Subcutaneous adipose tissue (tissue), 4 donors: ENCODE measurements around the gene RTL1. TPM values are rescaled to one million over a fixed set of nuclear protein-coding genes. Genes with fewer than 3 reads are reported as not detected.

Source experiments
- total RNA-seq, 4 donors: library from RNA; depleted of rRNA; stranded (reverse); fragments of >200 nt; gene quantifications; one replicate each; pipeline ENCODE4 v1.1.0, GENCODE V29; 2016
- TF ChIP-seq, protein P1 (sequence below): fragments of 450-650 bp; IDR thresholded peaks from one replicate; pipeline ENCODE4 v1.5.1; 2016; ENCODE audit warnings: low read depth, mild to moderate bottlenecking, control low read depth, antibody characterized with exemption, moderate library complexity

The RTL1 gene
- total RNA-seq, 4 donors from 2014 or later: not detected

DNA sequence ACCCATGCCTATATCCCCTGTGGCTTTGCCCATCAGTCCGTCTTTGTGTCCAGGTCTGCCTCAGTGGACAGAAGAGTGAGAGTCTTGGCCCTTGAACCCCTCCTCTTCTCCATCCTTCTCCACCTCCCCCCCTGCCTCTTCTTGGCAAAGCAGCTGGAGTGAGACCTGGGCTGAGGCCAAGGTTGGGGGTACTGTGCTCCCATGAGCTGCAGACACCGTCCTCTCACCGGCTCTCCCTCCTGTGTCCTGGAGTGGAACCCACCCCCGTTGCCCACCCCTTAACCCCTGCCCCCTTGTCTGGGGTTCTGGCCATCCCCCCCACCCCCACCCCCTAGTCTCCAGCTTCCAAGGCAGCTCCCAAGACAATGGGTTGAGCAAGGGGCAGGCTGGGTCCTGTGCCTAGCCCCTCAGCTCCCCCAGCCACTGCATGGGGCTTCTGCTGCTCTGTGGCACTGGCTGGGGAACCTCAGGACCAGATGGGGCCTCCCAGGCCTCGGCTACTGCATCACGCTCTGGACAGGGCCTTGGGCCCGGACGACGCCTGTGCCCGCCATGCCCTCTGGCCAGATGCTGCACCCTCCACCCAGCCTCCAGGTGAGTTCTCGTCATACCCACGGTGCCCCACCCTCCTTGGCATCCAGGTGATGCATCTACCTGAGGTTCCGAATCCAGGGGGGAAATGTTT, 35.7 kb downstream of the RTL1 start:
- TF ChIP-seq, protein P1, sequence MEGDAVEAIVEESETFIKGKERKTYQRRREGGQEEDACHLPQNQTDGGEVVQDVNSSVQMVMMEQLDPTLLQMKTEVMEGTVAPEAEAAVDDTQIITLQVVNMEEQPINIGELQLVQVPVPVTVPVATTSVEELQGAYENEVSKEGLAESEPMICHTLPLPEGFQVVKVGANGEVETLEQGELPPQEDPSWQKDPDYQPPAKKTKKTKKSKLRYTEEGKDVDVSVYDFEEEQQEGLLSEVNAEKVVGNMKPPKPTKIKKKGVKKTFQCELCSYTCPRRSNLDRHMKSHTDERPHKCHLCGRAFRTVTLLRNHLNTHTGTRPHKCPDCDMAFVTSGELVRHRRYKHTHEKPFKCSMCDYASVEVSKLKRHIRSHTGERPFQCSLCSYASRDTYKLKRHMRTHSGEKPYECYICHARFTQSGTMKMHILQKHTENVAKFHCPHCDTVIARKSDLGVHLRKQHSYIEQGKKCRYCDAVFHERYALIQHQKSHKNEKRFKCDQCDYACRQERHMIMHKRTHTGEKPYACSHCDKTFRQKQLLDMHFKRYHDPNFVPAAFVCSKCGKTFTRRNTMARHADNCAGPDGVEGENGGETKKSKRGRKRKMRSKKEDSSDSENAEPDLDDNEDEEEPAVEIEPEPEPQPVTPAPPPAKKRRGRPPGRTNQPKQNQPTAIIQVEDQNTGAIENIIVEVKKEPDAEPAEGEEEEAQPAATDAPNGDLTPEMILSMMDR: no peak

DNA sequence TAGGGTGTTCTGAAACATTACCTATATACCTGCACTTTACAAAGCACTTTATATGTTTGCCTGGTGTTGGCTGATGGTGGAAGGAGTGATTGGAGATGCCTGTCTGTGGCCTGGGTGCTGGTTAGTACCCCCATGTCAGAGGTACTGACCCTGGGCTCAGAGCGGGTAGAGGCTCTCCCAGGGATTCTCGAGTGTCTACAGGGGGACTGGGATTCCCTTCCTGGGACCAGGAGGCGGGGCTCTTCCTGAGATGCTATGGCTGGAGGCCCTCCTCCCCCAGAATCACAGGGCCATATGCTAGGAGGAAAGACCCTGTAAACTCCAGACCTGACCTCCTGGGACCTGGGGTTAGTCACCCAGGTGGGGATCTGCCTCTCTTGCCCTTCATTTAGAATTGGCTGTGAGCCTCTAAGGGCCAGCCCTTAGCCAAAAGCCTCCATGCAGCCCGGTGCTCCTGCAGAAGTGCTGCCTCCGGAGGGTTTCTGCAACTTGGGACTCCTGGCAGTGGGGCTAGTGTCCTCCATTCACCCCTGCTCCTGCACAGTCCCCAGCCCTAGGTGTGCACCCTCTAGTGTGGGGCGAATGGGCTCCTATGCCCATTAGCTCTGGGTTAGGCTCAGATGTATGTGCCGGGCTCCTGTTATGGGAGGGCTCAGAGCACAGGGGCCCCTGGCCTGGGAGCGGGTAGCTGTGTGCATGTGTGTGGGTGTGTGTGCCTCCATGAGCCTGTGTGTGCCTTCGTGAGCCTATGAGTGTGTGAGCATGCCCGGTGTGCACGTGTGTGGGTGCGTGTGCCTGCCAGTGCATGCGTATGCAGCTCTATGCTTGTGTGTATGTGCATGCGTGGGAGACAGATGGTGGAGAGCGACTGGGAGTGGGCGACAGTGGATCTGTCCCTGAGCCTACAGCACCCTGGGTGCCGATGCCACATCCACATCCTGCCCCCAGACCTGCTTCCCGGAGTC, 36.6 kb downstream of the RTL1 start:
- TF ChIP-seq, protein P1: no peak

DNA sequence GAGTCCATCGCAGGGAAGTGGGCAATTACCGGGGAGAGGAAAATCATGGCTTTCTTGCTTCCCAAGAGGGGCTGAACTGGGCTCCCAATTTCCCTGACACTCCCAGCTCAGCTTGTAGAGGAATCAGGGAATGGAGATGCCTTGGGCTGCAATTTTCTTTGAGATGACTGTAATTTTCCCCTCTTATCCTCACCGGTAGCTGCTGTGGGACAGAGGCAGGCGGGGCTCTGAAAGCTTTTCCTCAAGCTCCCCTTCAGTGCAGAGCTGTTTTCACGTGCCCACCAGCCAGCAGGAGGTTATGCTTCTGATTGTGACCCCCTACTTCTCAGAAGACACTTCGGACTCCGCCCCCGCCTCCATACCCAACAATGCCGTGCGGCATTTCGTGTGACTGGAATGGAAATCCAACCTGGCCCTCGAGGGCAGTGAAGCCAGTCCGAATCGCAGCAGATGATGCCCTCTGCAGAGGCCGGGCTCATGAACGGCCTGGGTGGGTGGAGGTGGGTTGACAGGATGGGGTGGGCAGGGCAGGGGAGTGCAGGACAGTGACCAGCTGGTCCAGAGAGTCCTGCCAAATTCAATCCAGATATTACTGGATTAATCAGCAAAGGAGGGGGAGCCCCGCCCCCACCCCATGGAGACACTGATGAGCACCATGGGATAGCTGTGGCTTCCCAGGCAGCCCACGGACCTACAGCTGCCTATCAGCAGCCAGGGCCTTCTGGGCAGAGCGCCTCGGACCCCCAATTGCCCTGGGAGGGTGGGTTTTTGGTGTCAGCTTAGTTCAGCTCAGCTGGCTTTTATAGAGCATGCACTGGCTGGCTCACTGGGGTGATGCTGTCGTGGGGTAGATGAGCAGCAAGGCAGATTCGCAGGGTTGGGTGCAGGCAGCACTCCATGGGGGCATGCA, 37.6 kb downstream of the RTL1 start:
- TF ChIP-seq, protein P1: no peak

DNA sequence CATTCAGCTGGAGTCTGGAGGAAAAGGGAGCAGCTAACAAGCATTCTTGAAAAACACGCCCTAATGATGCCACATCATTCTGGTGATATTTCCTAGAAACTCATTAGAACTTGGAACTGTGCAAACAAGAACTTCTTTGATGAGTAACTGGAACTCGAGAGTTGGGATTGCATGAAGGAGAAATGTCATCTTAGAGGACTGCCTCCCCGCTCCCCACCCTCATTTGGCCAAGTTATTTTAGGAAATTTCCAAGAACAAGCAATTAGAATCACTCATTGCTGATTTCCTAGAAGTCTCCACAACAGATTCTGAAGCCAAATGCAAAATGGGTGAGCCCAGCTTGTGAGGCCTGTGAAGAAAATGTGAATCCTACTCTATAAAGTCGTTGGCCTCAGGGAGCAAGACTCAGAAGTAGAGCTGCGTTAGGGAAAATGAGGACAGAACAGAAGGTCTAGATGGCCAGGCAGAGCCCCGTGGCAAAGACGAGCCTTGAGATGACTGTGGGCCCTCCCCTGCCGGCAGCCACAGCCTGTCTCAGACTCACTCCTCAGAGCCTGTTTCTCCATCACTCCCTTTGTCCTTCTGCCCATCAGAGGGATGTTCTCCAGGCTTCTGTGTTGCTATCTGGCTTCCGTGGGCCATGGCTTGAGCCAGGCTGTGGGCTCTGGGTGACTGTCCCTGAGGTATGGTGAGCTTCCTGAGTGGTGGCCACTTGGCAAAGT, 38.4 kb downstream of the RTL1 start:
- TF ChIP-seq, protein P1: no peak

DNA sequence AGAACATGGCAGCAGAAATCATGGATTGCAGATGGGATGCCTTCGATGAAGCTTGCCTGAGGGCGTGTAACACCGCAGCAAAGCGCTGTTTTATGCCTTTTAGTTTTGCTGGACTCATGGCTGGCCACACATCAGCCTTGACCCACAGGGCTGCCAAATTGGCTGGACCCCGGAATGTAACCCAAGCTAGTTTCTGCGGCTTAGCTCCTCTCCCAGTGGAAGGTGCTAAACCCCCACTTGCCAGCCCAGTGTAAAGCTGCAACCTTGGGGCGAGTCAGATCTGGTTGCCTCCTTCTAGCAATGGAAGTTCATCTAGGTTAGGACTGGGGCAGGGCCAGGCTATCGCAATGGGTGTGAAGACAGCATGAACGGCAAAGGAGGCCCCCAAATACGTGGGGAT, 39.3 kb downstream of the RTL1 start:
- TF ChIP-seq, protein P1: no peak

DNA sequence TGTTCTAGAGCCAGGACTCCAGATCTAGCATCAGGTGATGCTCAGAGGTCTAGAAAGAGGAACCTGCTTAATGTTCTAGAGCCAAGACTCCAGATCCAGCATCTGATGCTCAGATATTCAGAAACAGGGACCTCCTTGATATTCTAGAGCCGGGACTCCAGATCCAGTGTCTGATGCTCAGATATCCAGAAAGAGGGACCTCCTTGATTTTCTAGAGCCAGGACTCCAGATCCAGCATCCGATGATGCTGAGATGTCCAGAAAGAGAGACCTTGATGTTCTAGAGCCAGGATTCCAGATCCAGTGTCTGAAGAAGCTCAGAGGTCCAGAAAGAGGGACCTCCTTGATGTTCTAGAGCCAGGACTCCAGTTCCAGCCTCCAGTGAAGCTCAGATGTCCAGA, 40.7 kb downstream of the RTL1 start:
- TF ChIP-seq, protein P1: no peak
